Esophagus mucosa (tissue), 1 donor: Measurements from ENCODE around the gene FOSL1. TPM values are rescaled to one million over a fixed set of nuclear protein-coding genes. Genes with fewer than 3 reads are reported as not detected.
"Not testable (repeated sequence)": the region's sequence is repeated elsewhere in the genome, so short reads cannot be mapped to it uniquely, and the experiment has no call there.

Experiments
- ATAC-seq: fragments of 200-7000 bp; cut with Tn5 transposase; one replicate; pipeline ENCODE4 v1.9.1; 2020
- total RNA-seq: library from RNA; stranded (reverse); gene quantifications from one replicate; pipeline ENCODE4 v1.2.4, GENCODE V29; 2023
- donor health status: DM: yes; HTN: yes; CAD: no.

The FOSL1 gene
- total RNA-seq, 1 donor from 2014 or later = 28.9 TPM

DNA sequence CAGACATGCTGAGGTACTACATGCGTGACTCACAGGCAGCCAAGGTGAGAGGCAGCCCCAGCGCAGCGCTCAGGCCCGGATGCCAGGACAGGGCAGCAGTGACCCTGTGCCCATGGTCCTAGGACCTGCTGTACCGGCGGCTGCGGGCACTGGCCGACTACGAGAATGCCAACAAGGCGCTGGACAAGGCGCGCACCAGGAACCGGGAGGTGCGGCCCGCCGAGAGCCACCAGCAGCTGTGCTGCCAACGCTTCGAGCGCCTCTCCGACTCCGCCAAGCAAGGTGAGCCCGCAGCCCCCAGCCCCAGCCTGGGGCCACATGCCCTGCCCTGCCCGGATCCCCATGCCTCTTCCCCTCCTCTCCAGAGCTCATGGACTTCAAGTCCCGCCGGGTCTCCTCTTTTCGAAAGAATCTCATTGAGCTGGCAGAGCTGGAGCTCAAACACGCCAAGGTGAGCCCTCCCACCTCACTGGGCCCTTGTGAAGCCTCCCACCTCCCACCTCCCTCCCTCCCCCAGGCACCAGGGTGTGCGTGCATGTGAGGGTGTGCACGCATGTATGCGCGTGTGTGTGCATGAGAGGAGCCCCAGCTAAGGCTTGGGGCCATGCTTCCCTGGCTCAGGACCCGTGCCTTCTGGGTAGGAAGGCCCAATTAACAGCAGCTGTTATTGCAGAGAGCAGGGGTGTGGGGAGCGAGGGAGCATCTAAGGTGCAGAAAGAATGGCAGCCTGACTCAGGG, 47.5 kb downstream of the FOSL1 start:
- ATAC-seq = no peak

GRCh38 chr11:65851811-65852507, 48.2 kb downstream of the FOSL1 start:
- no peak for ATAC-seq

DNA sequence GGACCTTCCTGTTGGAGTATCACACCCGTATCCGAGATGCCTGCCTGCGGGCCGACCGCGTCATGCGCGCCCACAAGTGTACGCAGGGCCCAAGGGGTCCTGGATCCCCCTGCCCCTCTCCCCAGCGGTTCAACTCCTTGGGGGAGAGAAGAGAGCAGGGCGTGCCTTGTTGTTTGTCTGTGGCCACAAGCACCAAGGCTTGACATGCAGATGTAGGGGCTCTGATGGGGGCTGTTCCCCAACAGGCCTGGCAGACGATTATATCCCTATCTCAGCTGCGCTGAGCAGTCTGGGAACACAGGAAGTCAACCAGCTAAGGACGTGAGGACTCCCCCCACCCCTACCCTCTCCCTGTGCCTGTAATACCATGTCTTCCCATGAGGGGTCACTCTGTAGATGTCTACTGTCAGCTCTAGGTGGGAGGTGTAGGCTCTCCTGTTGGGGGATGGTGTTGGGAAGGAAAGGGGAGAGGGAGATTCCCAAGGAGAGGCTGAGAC, 49.1 kb downstream of the FOSL1 start:
- peak; percentile 22 for ATAC-seq

DNA sequence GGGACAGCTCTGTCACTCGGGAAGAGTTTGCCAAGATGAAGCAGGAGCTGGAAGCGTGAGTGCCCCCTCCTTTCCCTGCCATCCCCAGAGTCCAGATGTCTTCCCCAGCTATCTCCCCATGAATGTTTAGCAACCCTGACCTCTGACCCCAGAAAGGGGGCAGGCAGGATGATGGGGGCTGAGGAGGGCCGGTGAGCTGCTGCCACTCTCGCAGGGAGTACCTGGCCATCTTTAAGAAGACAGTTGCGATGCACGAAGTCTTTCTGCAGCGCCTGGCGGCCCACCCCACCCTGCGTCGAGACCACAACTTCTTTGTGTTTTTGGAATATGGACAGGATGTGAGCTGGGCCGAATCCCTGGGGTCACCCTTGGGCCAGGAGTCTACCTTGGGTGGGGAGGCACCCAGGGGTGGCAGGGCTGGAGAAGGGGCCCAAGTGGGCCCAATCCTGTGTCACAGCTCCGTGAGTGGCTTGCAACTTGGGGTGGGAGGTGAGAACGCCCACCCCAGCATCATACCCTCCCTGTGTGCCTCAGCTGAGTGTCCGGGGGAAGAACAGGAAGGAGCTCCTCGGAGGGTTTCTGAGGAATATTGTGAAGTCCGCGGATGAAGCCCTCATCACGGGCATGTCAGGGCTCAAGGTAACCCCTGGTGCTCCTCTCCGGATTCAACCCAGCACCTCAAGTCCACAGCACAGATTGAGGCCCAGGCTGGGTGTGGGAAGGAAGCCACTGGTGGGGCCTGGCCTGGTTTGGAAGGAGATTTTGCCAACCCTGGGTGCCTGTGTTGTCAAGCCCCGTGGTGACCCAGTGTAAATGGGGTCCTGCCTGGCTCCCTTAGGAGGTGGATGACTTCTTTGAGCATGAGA, 49.7 kb downstream of the FOSL1 start:
- peak; percentile 6 for ATAC-seq

DNA sequence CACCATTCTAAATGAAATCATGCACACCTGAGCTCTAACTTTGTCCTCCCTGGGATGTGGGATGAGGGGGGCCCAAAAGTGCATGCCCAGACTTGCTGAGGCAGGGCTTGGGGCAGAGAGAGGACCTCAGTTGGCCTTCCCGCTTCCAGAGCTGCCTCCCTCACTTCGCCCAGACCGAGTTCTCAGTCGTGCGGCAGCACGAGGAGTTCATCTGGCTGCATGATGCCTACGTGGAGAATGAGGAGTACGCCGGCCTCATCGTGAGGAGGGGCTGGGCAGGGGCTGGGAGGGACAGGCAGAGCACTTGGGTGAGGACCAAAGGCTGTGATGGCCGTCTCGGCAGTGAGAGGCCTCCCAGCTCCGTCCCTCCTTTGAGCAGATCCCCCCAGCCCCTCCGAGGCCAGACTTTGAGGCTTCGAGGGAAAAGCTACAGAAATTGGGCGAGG, 50.4 kb downstream of the FOSL1 start:
- ATAC-seq = peak; percentile 0

GRCh38 chr11:65849366-65849765, 50.8 kb downstream of the FOSL1 start:
- ATAC-seq = peak; percentile 2

- not testable (repeated sequence) for ATAC-seq
Observed at GRCh38 chr11:65848693-65849092, 51.5 kb downstream of the FOSL1 start.

DNA sequence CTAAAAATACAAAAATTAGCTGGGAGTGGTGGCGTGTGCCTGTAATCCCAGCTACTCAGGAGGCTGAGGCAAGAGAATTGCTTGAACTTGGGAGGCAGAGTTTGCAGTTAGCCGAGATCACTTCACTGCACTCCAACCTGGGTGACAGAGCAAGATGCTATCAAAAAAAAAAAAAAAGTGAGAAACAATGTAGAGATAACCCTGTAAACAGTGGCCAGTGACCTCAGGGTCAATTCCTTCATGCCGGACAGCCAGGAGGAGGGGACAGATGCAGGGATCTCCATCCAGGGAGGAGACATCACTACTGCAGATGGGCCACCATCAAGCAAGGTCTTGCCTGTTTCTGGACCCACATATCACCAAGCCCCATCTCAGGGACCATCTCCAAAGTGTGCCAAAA, 52.4 kb downstream of the FOSL1 start:
- ATAC-seq = no peak

- peak; percentile 6 for ATAC-seq
Observed at GRCh38 chr11:65844231-65844872, 55.8 kb downstream of the FOSL1 start.

DNA sequence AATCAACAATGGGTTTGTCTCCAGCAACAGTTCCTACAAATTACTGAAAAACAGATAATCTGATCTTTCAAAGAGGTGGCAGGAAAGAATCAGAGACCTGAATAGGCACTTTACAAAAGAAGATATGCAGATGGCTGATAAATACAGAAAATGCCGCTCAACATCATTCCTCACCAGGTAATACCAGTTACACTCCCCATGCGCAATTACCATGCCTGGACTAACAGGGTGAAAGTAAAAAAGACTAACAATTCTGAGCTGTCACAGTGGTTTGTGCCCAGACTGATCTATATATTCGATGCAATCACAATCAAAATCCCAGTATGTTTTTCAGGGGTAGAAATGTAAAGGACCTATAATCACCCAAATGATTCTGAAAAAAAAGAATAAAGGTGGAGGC, 56.4 kb downstream of the FOSL1 start:
- ATAC-seq = peak; percentile 25

- peak; percentile 53 for ATAC-seq
Observed at GRCh38 chr11:65842144-65842543, 58.0 kb downstream of the FOSL1 start.

Other genes starting within 250 kb of the FOSL1 start
- gene RELA, start 237.5 kb downstream of the FOSL1 start, total RNA-seq = 50.3 TPM
- gene KAT5, start 188.1 kb downstream of the FOSL1 start, total RNA-seq = 47.3 TPM
- 28.7 TPM for gene RNASEH2C, start 179.6 kb downstream of the FOSL1 start, total RNA-seq
- gene AP5B1, start 119.4 kb downstream of the FOSL1 start, total RNA-seq = 18.2 TPM
- gene OVOL1, start 113.3 kb downstream of the FOSL1 start, total RNA-seq = 49.0 TPM
- 0.12 TPM for gene SNX32, start 66.4 kb downstream of the FOSL1 start, total RNA-seq
- gene CFL1, start 42.2 kb downstream of the FOSL1 start, total RNA-seq = 645 TPM
- gene MUS81, start 40.0 kb downstream of the FOSL1 start, total RNA-seq = 20.4 TPM
- gene EFEMP2, start 27.6 kb downstream of the FOSL1 start, total RNA-seq = 4.6 TPM
- not detected for gene CTSW, start 20.6 kb downstream of the FOSL1 start, total RNA-seq
- gene FIBP, start 11.9 kb downstream of the FOSL1 start, total RNA-seq = 42.3 TPM
- gene CCDC85B, start 9.7 kb downstream of the FOSL1 start, total RNA-seq = 15.3 TPM
- 16.9 TPM for gene C11orf68, start 18.7 kb upstream of the FOSL1 start, total RNA-seq
- 76.2 TPM for gene DRAP1, start 19.0 kb upstream of the FOSL1 start, total RNA-seq
- gene TSGA10IP, start 45.1 kb upstream of the FOSL1 start, total RNA-seq = not detected
- gene SART1, start 61.3 kb upstream of the FOSL1 start, total RNA-seq = 29.7 TPM
- gene EIF1AD, start 101.8 kb upstream of the FOSL1 start, total RNA-seq = 23.0 TPM
- gene BANF1, start 102.1 kb upstream of the FOSL1 start, total RNA-seq = 145 TPM
- 9.2 TPM for gene CST6, start 111.6 kb upstream of the FOSL1 start, total RNA-seq
- gene CATSPER1, start 126.1 kb upstream of the FOSL1 start, total RNA-seq = not detected
- gene GAL3ST3, start 148.8 kb upstream of the FOSL1 start, total RNA-seq = not detected
- 76.7 TPM for gene SF3B2, start 152.0 kb upstream of the FOSL1 start, total RNA-seq
- 41.7 TPM for gene PACS1, start 169.9 kb upstream of the FOSL1 start, total RNA-seq